GM12878 (cell line): ENCODE measurements around the gene ZFP1. TPM values are rescaled to one million over a fixed set of nuclear protein-coding genes. Genes with fewer than 3 reads are reported as not detected.

Experiments
- BACH1 ChIP-seq: fragments of 450-650 bp; IDR thresholded peaks from 2 replicates; pipeline ENCODE4 v1.6.1; 2017; ENCODE audit warnings: mild to moderate bottlenecking, borderline replicate concordance
- BHLHE40 ChIP-seq, 2 experiments: fragments of 450-650 bp in 1 of 2; IDR thresholded peaks; 2 replicates each; pipeline ENCODE4 v1.6.1; 2011 to 2017; ENCODE audit warnings: low read depth in 2 of 2, borderline replicate concordance in 1 of 2, improper control_type of control experiment in 1 of 2, low read length in 1 of 2, mild to moderate bottlenecking in 1 of 2
- BRCA1 ChIP-seq: IDR thresholded peaks from 2 replicates; pipeline ENCODE4 v1.6.1; 2011; ENCODE audit warnings: low read depth, low read length, improper control_type of control experiment
- CBX3 ChIP-seq: fragments of 200-600 bp; sonication (generic); IDR thresholded peaks from 2 replicates; pipeline ENCODE4 v1.6.1; 2016; ENCODE audit warnings: low read depth, borderline replicate concordance
- CBX5 ChIP-seq: sonication (generic); IDR thresholded peaks from 2 replicates; pipeline ENCODE4 v1.6.1; 2016; ENCODE audit warnings: low read depth, moderate library complexity, mild to moderate bottlenecking, inconsistent platforms
- CHD1 ChIP-seq: IDR thresholded peaks from 2 replicates; pipeline ENCODE4 v1.6.1; 2012; ENCODE audit warnings: low read depth, low read length, improper control_type of control experiment
- EGR1 ChIP-seq, 2 experiments: IDR thresholded peaks; 1 replicate in 1 of 2; 2 replicates in 1 of 2; pipeline ENCODE4 v1.6.1; 2011 to 2012; ENCODE audit warnings: low read depth in 2 of 2, low read length in 2 of 2, borderline replicate concordance in 1 of 2, mild to moderate bottlenecking in 1 of 2, moderate library complexity in 1 of 2
- ESRRA ChIP-seq: IDR thresholded peaks from 2 replicates; pipeline ENCODE4 v1.6.1; 2012; ENCODE audit warnings: mild to moderate bottlenecking, low read length, improper control_type of control experiment
- EZH2 ChIP-seq: IDR thresholded peaks from 2 replicates; pipeline ENCODE4 v1.6.1; 2012; ENCODE audit warnings: low read depth, mild to moderate bottlenecking, control low read depth, inconsistent platforms, low read length, borderline replicate concordance; ENCODE audit not compliant: control insufficient read depth
- IKZF1 ChIP-seq: fragments of 450-650 bp; conservative IDR thresholded peaks from 2 replicates; pipeline ENCODE4 v1.6.1; 2017; ENCODE audit warnings: antibody characterized with exemption, mild to moderate bottlenecking
- IKZF2 ChIP-seq, 2 experiments: fragments of 450-650 bp; IDR thresholded peaks; 2 replicates each; pipeline ENCODE4 v1.6.1; 2017; ENCODE audit warnings: mild to moderate bottlenecking in 2 of 2, moderate library complexity in 2 of 2
- KDM1A ChIP-seq: fragments of 200-600 bp; sonication (generic); IDR thresholded peaks from 2 replicates; pipeline ENCODE4 v1.6.1; 2016; ENCODE audit warnings: borderline replicate concordance
- LARP7 ChIP-seq: fragments of 450-650 bp; IDR thresholded peaks from 2 replicates; pipeline ENCODE4 v1.6.1; 2017; ENCODE audit warnings: mild to moderate bottlenecking
- MEF2A ChIP-seq: IDR thresholded peaks from 2 replicates; pipeline ENCODE4 v1.6.1; 2011; ENCODE audit warnings: low read depth, mild to moderate bottlenecking, low read length, moderate library complexity; ENCODE audit not compliant: insufficient read depth
- MEF2B ChIP-seq: fragments of 450-650 bp; IDR thresholded peaks from 2 replicates; pipeline ENCODE4 v1.6.1; 2018; ENCODE audit warnings: mild to moderate bottlenecking, moderate library complexity; ENCODE audit not compliant: partially characterized antibody, poor library complexity, severe bottlenecking
- MYB ChIP-seq: fragments of 150-350 bp; IDR thresholded peaks from 2 replicates; pipeline ENCODE4 v1.6.1; 2014; ENCODE audit warnings: mild to moderate bottlenecking, low read depth, low read length, borderline replicate concordance
- MYC ChIP-seq: IDR thresholded peaks from 2 replicates; pipeline ENCODE4 v1.6.1; 2011; ENCODE audit warnings: mild to moderate bottlenecking, low read length, moderate library complexity, inconsistent platforms; ENCODE audit not compliant: insufficient read depth, insufficient replicate concordance, insufficient read length, severe bottlenecking
- NFIC ChIP-seq: IDR thresholded peaks from 2 replicates; pipeline ENCODE4 v1.6.1; 2012; ENCODE audit warnings: low read depth, mild to moderate bottlenecking, inconsistent platforms, low read length, moderate library complexity
- PML ChIP-seq: IDR thresholded peaks from 2 replicates; pipeline ENCODE4 v1.6.1; 2012; ENCODE audit warnings: low read length, inconsistent platforms
- SMAD1 ChIP-seq: fragments of 450-650 bp; IDR thresholded peaks from 2 replicates; pipeline ENCODE4 v1.6.1; 2018; ENCODE audit warnings: mild to moderate bottlenecking, low read depth; ENCODE audit not compliant: partially characterized antibody
- SMC3 ChIP-seq: IDR thresholded peaks from 2 replicates; pipeline ENCODE4 v1.6.1; 2011; ENCODE audit warnings: low read length, improper control_type of control experiment, borderline replicate concordance
- ZNF384 ChIP-seq: IDR thresholded peaks from 2 replicates; pipeline ENCODE4 v1.6.1; 2012; ENCODE audit warnings: low read depth, mild to moderate bottlenecking, low read length, improper control_type of control experiment, borderline replicate concordance
- ZSCAN29 ChIP-seq: fragments of 450-650 bp; IDR thresholded peaks from 2 replicates; pipeline ENCODE4 v1.6.1; 2017; ENCODE audit warnings: mild to moderate bottlenecking, moderate library complexity
- polyA plus RNA-seq, 11 experiments: library from polyadenylated mRNA; depleted of rRNA in 4 of 11; unstranded in 6 of 11; stranded (reverse) in 5 of 11; fragments of >200 nt; fragmentation: Nextera tagmentation in 4 of 11; fragmentation: Illumina TruSeq in 1 of 11; extraction: Ambion mirVana in 4 of 11; extraction: Trizol in 1 of 11; gene quantifications; 1 replicate in 1 of 11; 2 replicates in 10 of 11; pipeline versions ENCODE4 v1.2.1 to v1.2.3, GENCODE V29; 2011 to 2016; ENCODE audit warnings: inconsistent platforms in 2 of 11, missing spikeins in 2 of 11, low read depth in 1 of 11
- total RNA-seq, 4 experiments: library from RNA; depleted of rRNA in 3 of 4; stranded (reverse); fragments of >200 nt in 3 of 4; fragmentation: Illumina TruSeq in 1 of 4; extraction: Trizol in 1 of 4; gene quantifications; 2 replicates each; pipeline versions ENCODE4 v1.2.1 to v1.2.3, GENCODE V29; 2013 to 2021
- TF ChIP-seq, protein P1 (sequence below): fragments of 450-650 bp; IDR thresholded peaks from 2 replicates; pipeline ENCODE4 v1.6.1; 2017; ENCODE audit warnings: borderline replicate concordance
- TF ChIP-seq, protein P2 (sequence below): fragments of 450-650 bp; IDR thresholded peaks from 2 replicates; pipeline ENCODE4 v1.6.1; 2016; ENCODE audit warnings: mild to moderate bottlenecking

The ZFP1 gene
- total and polyA plus RNA-seq, 10 of the 15 experiments (the other 5 are each of a cell fraction or from before 2014, with no cell fraction given) = 3.5 to 17.6 (median 14.7) TPM

DNA sequence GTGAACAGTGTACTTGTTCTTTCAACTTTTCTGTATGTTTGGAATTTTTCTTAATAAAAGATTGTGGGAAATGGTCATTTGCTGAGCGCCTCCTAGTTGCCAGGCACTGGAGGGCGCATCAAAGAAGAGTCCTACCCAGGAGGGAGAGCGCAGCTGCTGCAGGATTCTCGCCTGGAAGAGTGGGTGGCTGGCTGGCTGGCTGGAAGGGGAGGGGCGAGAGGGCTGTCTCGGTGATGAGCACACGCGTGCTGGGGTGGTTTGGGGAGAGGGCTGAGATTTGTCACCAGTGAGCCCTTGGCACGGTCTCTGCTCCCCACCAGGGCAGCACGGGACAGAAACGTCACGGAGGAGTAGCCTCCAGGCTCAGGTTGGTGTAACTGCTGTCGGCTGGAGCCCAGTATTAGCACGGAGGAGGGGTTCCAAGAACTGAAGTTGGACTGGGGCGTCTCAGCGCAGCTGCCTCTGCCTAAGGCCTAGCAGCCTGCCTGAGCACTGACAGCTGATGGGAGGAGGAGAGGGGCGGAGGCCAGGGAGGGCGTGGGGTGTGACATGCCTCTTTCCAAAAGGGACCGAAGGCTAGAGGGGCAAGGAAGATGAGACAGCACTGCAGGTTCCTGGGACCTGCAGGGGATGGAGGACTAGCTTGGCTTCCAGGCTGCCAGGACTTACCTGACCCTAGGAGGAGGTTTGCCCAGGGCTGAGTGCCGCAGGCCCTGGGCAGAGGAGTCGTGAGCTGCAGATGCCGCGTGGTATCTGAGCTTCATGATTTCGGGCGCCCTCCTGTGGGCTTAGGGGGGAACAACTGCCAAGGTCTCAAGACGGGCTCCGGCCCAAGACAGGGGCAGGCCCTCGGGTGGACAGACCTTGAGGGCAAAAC lies 37.4 kb upstream of the ZFP1 start (continued):
- TF ChIP-seq, protein P1, sequence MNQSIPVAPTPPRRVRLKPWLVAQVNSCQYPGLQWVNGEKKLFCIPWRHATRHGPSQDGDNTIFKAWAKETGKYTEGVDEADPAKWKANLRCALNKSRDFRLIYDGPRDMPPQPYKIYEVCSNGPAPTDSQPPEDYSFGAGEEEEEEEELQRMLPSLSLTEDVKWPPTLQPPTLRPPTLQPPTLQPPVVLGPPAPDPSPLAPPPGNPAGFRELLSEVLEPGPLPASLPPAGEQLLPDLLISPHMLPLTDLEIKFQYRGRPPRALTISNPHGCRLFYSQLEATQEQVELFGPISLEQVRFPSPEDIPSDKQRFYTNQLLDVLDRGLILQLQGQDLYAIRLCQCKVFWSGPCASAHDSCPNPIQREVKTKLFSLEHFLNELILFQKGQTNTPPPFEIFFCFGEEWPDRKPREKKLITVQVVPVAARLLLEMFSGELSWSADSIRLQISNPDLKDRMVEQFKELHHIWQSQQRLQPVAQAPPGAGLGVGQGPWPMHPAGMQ = no peak
- no peak for TF ChIP-seq SMAD1
- no peak for TF ChIP-seq ZNF384
- TF ChIP-seq BHLHE40 (IDR thresholded peaks at IDR 0.05; ENCODE audit: borderline replicate concordance in 1 of 2, low read depth in 2 of 2, low read length in 1 of 2) = no peak
- TF ChIP-seq BACH1 = no peak
- 0 out of 2 replicates have a peak, but pooled peaks have one; percentile 46 for TF ChIP-seq MEF2A
- no peak for TF ChIP-seq CBX3
- TF ChIP-seq NFIC = no peak
- TF ChIP-seq MEF2B = no peak
- TF ChIP-seq, protein P2, sequence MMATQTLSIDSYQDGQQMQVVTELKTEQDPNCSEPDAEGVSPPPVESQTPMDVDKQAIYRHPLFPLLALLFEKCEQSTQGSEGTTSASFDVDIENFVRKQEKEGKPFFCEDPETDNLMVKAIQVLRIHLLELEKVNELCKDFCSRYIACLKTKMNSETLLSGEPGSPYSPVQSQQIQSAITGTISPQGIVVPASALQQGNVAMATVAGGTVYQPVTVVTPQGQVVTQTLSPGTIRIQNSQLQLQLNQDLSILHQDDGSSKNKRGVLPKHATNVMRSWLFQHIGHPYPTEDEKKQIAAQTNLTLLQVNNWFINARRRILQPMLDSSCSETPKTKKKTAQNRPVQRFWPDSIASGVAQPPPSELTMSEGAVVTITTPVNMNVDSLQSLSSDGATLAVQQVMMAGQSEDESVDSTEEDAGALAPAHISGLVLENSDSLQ = peak; percentile 63
- no peak for TF ChIP-seq BRCA1
- TF ChIP-seq IKZF2 (IDR thresholded peaks at IDR 0.05) = no peak
- no peak for TF ChIP-seq ESRRA
- TF ChIP-seq MYC = no peak
- TF ChIP-seq CBX5 = no peak
- TF ChIP-seq PML = no peak
- TF ChIP-seq MYB = no peak
- TF ChIP-seq EZH2 = no peak
- no peak for TF ChIP-seq KDM1A
- TF ChIP-seq LARP7 = no peak
- TF ChIP-seq EGR1 (IDR thresholded peaks at IDR 0.05; ENCODE audit: borderline replicate concordance in 1 of 2, low read depth in 2 of 2, low read length in 2 of 2) = no peak
- TF ChIP-seq ZSCAN29 = no peak
- TF ChIP-seq SMC3 = peak; percentile 95
- TF ChIP-seq CHD1 = no peak
- TF ChIP-seq IKZF1 = 0 out of 2 replicates have a peak, but pooled peaks have one; percentile 18
